PFSK-1 (cell line): ENCODE data around the gene ARPIN.

Experiments used
- POLR2AphosphoS5 ChIP-seq: IDR thresholded peaks from 2 replicates; pipeline ENCODE4 v1.6.1; 2012; ENCODE audit warnings: low read depth, mild to moderate bottlenecking, control low read depth, low read length, moderate library complexity
- SIN3A ChIP-seq: IDR thresholded peaks from 2 replicates; pipeline ENCODE4 v1.6.1; 2012; ENCODE audit warnings: mild to moderate bottlenecking, low read length, moderate library complexity, borderline replicate concordance; ENCODE audit not compliant: insufficient read depth
- TF ChIP-seq, protein P1 (sequence below), 2 experiments: IDR thresholded peaks; 2 replicates each; pipeline versions ENCODE4 v1.6.1 to v1.8.0; 2011 to 2012; ENCODE audit warnings: low read depth in 2 of 2, low read length in 2 of 2, control low read depth in 1 of 2, inconsistent platforms in 1 of 2, mild to moderate bottlenecking in 1 of 2, moderate library complexity in 1 of 2; ENCODE audit not compliant: insufficient read depth in 1 of 2

DNA sequence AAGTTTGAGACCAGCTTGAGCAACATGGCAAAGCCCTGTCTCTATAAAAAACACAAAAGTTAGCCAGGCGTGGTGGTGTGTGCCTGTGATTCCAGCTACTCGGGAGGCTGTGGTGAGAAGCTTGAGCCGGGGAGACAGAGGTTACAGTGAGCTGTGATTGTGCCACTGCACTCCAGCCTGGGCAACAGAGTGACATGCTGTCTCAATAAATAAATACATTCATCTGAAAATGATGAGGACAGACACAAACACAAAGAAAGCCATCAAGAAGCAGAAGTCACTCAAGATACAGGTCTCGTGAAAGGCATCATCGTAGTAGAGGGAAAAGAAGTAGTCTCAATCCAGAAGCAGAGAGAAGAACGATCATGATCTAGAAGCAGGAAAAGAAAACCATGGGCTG, 37.0 kb downstream of the ARPIN start:
- TF ChIP-seq POLR2AphosphoS5, result no peak
- TF ChIP-seq SIN3A, result no peak
- TF ChIP-seq, protein P1, sequence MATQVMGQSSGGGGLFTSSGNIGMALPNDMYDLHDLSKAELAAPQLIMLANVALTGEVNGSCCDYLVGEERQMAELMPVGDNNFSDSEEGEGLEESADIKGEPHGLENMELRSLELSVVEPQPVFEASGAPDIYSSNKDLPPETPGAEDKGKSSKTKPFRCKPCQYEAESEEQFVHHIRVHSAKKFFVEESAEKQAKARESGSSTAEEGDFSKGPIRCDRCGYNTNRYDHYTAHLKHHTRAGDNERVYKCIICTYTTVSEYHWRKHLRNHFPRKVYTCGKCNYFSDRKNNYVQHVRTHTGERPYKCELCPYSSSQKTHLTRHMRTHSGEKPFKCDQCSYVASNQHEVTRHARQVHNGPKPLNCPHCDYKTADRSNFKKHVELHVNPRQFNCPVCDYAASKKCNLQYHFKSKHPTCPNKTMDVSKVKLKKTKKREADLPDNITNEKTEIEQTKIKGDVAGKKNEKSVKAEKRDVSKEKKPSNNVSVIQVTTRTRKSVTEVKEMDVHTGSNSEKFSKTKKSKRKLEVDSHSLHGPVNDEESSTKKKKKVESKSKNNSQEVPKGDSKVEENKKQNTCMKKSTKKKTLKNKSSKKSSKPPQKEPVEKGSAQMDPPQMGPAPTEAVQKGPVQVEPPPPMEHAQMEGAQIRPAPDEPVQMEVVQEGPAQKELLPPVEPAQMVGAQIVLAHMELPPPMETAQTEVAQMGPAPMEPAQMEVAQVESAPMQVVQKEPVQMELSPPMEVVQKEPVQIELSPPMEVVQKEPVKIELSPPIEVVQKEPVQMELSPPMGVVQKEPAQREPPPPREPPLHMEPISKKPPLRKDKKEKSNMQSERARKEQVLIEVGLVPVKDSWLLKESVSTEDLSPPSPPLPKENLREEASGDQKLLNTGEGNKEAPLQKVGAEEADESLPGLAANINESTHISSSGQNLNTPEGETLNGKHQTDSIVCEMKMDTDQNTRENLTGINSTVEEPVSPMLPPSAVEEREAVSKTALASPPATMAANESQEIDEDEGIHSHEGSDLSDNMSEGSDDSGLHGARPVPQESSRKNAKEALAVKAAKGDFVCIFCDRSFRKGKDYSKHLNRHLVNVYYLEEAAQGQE (IDR thresholded peaks at IDR 0.05; ENCODE audit: insufficient read depth in 1 of 2, low read depth in 2 of 2, low read length in 2 of 2), result no peak
